ENCODE measurements around the gene ACKR3.

The ACKR3 gene

GRCh38 chr2:236565212-236565611 lies 4.4 kb upstream of the ACKR3 start:
- Histone ChIP-seq H2AFZ (ENCODE audit: low read length) (no peak overlapping the region), H3K9ac (ENCODE audit: low read depth, low read length, poor library complexity, severe bottlenecking) (no peak overlapping the region), H3K9me2 (replicated peaks; ENCODE audit: low read depth, low read length) (no peaks in the 10 kb centered on the region), H3F3A (ENCODE audit: low read depth) (no peaks in the 10 kb centered on the region), H3K4me1 (ENCODE audit: insufficient read depth, low read length, poor library complexity, severe bottlenecking) (peaks cover 20% of the 10 kb centered on the region), H4K20me1 (ENCODE audit: insufficient read depth, low read length, poor library complexity, severe bottlenecking) (no peaks in the 10 kb centered on the region), H3K79me2 (ENCODE audit: insufficient read depth, low read length) (no peaks in the 10 kb centered on the region), H3K9me3 (ENCODE audit: insufficient read depth, low read depth, low read length) (no peaks in the 10 kb centered on the region), H3K36me3 (ENCODE audit: insufficient read depth, low read length) (no peaks in the 10 kb centered on the region), H3K4me2 (ENCODE audit: low read depth, low read length, poor library complexity, severe bottlenecking) (no peak overlapping the region), H3K27me3 (ENCODE audit: insufficient read depth, low read length, poor library complexity, severe bottlenecking) (no peaks in the 10 kb centered on the region), H3K4me3 (ENCODE audit: low read length, poor library complexity, severe bottlenecking) (no peak overlapping the region)
- TF ChIP-seq EZH2phosphoT487 (IDR thresholded peaks at IDR 0.05; ENCODE audit: borderline replicate concordance) (no peak), CTCF (conservative IDR thresholded peaks at IDR 0.05; ENCODE audit: low read length) (no peak)

GRCh38 chr2:236565879-236566402 lies 3.7 kb upstream of the ACKR3 start:
- H3K36me3 ChIP-seq (ENCODE audit: insufficient read depth, low read length): no peaks in the 10 kb centered on the region
- peaks cover 27% of the 10 kb centered on the region for H3K4me1 ChIP-seq (ENCODE audit: insufficient read depth, low read length, poor library complexity, severe bottlenecking)
- H3K4me3 ChIP-seq (ENCODE audit: low read length, poor library complexity, severe bottlenecking): no peak overlapping the region
- no peak overlapping the region for H3K9ac ChIP-seq (ENCODE audit: low read depth, low read length, poor library complexity, severe bottlenecking)
- no peaks in the 10 kb centered on the region for H3K9me3 ChIP-seq (ENCODE audit: insufficient read depth, low read depth, low read length)
- no peaks in the 10 kb centered on the region for H4K20me1 ChIP-seq (ENCODE audit: insufficient read depth, low read length, poor library complexity, severe bottlenecking)
- H3K9me2 ChIP-seq (replicated peaks; ENCODE audit: low read depth, low read length): no peaks in the 10 kb centered on the region
- H3K4me2 ChIP-seq (ENCODE audit: low read depth, low read length, poor library complexity, severe bottlenecking): no peak overlapping the region
- no peaks in the 10 kb centered on the region for H3F3A ChIP-seq (ENCODE audit: low read depth)
- no peak overlapping the region for H2AFZ ChIP-seq (ENCODE audit: low read length)
- peaks cover 2% of the 10 kb centered on the region; the same call in 1 of the 2 replicates for H3K79me2 ChIP-seq (ENCODE audit: insufficient read depth, low read length)
- TF ChIP-seq CTCF (conservative IDR thresholded peaks at IDR 0.05; ENCODE audit: low read length) (no peak), EZH2phosphoT487 (IDR thresholded peaks at IDR 0.05; ENCODE audit: borderline replicate concordance) (no peak)
- no peaks in the 10 kb centered on the region for H3K27me3 ChIP-seq (ENCODE audit: insufficient read depth, low read length, poor library complexity, severe bottlenecking)

GRCh38 chr2:236566596-236566995 lies 3.0 kb upstream of the ACKR3 start:
- no peak overlapping the region for H3K4me2 ChIP-seq (ENCODE audit: low read depth, low read length, poor library complexity, severe bottlenecking)

More at GRCh38 chr2:236566596-236566995, 3.0 kb upstream of the ACKR3 start:
- no peaks in the 10 kb centered on the region for H3K9me3 ChIP-seq (ENCODE audit: insufficient read depth, low read depth, low read length)
- H2AFZ ChIP-seq (ENCODE audit: low read length): no peak overlapping the region
- H3K4me1 ChIP-seq (ENCODE audit: insufficient read depth, low read length, poor library complexity, severe bottlenecking): peaks cover 33% of the 10 kb centered on the region
- H3F3A ChIP-seq (ENCODE audit: low read depth): no peaks in the 10 kb centered on the region
- no peaks in the 10 kb centered on the region for H3K36me3 ChIP-seq (ENCODE audit: insufficient read depth, low read length)
- no peak overlapping the region for H3K9ac ChIP-seq (ENCODE audit: low read depth, low read length, poor library complexity, severe bottlenecking)
- H3K79me2 ChIP-seq (ENCODE audit: insufficient read depth, low read length): peaks cover 6% of the 10 kb centered on the region; the same call in 1 of the 2 replicates
- no peaks in the 10 kb centered on the region for H3K27me3 ChIP-seq (ENCODE audit: insufficient read depth, low read length, poor library complexity, severe bottlenecking)
- no peaks in the 10 kb centered on the region for H4K20me1 ChIP-seq (ENCODE audit: insufficient read depth, low read length, poor library complexity, severe bottlenecking)
- no peak overlapping the region for H3K4me3 ChIP-seq (ENCODE audit: low read length, poor library complexity, severe bottlenecking)
- H3K9me2 ChIP-seq (replicated peaks; ENCODE audit: low read depth, low read length): no peaks in the 10 kb centered on the region
- TF ChIP-seq CTCF (conservative IDR thresholded peaks at IDR 0.05; ENCODE audit: low read length) (no peak), EZH2phosphoT487 (IDR thresholded peaks at IDR 0.05; ENCODE audit: borderline replicate concordance) (no peak)
